ENCODE measurements around the gene KLF4. TPM values are rescaled to one million over a fixed set of nuclear protein-coding genes. Genes with fewer than 3 reads are reported as not detected.

KLF4 gene
- polyA plus RNA-seq, 1 of the 3 experiments (the other 2 are of a cell fraction), result 7.2 TPM

DNA sequence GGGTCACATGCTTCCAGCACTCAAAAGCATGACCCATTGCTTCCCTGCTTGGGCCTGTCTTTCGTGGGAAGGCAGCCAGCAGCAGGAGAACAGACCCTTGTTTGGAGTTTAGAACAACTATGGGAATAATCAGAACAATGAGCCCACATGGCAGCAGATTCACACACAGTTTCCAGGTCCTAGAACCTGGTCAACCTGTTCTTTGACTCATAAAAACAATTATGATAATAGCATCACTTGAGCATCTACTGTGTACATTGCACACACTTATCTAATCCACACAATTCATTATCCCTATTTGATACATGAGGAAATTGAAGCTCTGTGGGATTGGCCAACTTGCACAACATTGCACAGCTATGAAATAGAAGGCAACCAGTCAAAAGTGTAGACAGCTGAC, 41.7 kb downstream of the KLF4 start:
- ChIA-PET POLR2A (no interaction called here), CTCF (interaction anchor here (2.4 kb wide), 1 partner anchor 23 kb away, joined by 9 read pairs; no protein-coding TSS in a partner anchor)

More for the DNA sequence above, 41.7 kb downstream of the KLF4 start:
- DNase-seq, result no peak
- Histone ChIP-seq H3K36me3 (replicated peaks in 1 of 2; ENCODE audit: control insufficient read depth in 1 of 2, insufficient read depth in 2 of 2, low read length in 1 of 2) (no peaks in the 10 kb centered on the region), H3K4me2 (no peak overlapping the region), H2AFZ (ENCODE audit: low read depth) (no peak overlapping the region), H3F3A (replicated peaks; ENCODE audit: insufficient read depth) (no peaks in the 10 kb centered on the region), H3K9ac (no peak overlapping the region), H3K27ac (ENCODE audit: low read depth in 2 of 2, low read length in 1 of 2) (no peak overlapping the region), H3K79me2 (ENCODE audit: insufficient read depth) (no peaks in the 10 kb centered on the region), H3K9me3 (no peaks in the 10 kb centered on the region), H4K20me1 (ENCODE audit: insufficient read depth) (no peaks in the 10 kb centered on the region), H3K4me3 (ENCODE audit: low read depth in 2 of 2, low read length in 1 of 2) (no peak overlapping the region), H3K27me3 (ENCODE audit: insufficient read depth) (no peaks in the 10 kb centered on the region), H3K4me1 (ENCODE audit: control insufficient read depth in 1 of 2, insufficient read depth in 2 of 2, low read depth in 1 of 2, low read length in 1 of 2) (no peaks in the 10 kb centered on the region), H3K9me2 (no peaks in the 10 kb centered on the region)
- no peak for TF ChIP-seq MXI1 (IDR thresholded peaks at IDR 0.05; ENCODE audit: low read depth, low read length)
- no peak for TF ChIP-seq EZH2phosphoT487 (IDR thresholded peaks at IDR 0.05; ENCODE audit: borderline replicate concordance, low read depth)
- no peak for TF ChIP-seq POLR2AphosphoS5 (IDR thresholded peaks at IDR 0.05; ENCODE audit: low read depth, low read length)
- no peak for TF ChIP-seq TCF12 (IDR thresholded peaks at IDR 0.05)
- TF ChIP-seq RXRA (IDR thresholded peaks at IDR 0.05; ENCODE audit: borderline replicate concordance, low read depth), result no peak
- TF ChIP-seq GATA2 (CRISPR knock-in tag; IDR thresholded peaks at IDR 0.05), result no peak
- TF ChIP-seq, protein P1, sequence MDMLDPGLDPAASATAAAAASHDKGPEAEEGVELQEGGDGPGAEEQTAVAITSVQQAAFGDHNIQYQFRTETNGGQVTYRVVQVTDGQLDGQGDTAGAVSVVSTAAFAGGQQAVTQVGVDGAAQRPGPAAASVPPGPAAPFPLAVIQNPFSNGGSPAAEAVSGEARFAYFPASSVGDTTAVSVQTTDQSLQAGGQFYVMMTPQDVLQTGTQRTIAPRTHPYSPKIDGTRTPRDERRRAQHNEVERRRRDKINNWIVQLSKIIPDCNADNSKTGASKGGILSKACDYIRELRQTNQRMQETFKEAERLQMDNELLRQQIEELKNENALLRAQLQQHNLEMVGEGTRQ (IDR thresholded peaks at IDR 0.05; ENCODE audit: borderline replicate concordance, low read depth, low read length), result no peak
- TF ChIP-seq FOXJ3 (CRISPR knock-in tag; IDR thresholded peaks at IDR 0.05), result no peak
- TF ChIP-seq SIN3A (IDR thresholded peaks at IDR 0.05; ENCODE audit: borderline replicate concordance, low read depth, low read length), result no peak
- no peak for TF ChIP-seq FOXM1 (IDR thresholded peaks at IDR 0.05; ENCODE audit: low read depth)
- TF ChIP-seq, protein P2, sequence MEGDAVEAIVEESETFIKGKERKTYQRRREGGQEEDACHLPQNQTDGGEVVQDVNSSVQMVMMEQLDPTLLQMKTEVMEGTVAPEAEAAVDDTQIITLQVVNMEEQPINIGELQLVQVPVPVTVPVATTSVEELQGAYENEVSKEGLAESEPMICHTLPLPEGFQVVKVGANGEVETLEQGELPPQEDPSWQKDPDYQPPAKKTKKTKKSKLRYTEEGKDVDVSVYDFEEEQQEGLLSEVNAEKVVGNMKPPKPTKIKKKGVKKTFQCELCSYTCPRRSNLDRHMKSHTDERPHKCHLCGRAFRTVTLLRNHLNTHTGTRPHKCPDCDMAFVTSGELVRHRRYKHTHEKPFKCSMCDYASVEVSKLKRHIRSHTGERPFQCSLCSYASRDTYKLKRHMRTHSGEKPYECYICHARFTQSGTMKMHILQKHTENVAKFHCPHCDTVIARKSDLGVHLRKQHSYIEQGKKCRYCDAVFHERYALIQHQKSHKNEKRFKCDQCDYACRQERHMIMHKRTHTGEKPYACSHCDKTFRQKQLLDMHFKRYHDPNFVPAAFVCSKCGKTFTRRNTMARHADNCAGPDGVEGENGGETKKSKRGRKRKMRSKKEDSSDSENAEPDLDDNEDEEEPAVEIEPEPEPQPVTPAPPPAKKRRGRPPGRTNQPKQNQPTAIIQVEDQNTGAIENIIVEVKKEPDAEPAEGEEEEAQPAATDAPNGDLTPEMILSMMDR (IDR thresholded peaks at IDR 0.05), result no peak
- TF ChIP-seq, protein P3, sequence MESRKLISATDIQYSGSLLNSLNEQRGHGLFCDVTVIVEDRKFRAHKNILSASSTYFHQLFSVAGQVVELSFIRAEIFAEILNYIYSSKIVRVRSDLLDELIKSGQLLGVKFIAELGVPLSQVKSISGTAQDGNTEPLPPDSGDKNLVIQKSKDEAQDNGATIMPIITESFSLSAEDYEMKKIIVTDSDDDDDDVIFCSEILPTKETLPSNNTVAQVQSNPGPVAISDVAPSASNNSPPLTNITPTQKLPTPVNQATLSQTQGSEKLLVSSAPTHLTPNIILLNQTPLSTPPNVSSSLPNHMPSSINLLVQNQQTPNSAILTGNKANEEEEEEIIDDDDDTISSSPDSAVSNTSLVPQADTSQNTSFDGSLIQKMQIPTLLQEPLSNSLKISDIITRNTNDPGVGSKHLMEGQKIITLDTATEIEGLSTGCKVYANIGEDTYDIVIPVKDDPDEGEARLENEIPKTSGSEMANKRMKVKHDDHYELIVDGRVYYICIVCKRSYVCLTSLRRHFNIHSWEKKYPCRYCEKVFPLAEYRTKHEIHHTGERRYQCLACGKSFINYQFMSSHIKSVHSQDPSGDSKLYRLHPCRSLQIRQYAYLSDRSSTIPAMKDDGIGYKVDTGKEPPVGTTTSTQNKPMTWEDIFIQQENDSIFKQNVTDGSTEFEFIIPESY (IDR thresholded peaks at IDR 0.05; ENCODE audit: borderline replicate concordance, low read depth), result no peak
- no peak for TF ChIP-seq TAF1 (IDR thresholded peaks at IDR 0.05; ENCODE audit: borderline replicate concordance, low read depth, low read length)
- TF ChIP-seq, protein P4, sequence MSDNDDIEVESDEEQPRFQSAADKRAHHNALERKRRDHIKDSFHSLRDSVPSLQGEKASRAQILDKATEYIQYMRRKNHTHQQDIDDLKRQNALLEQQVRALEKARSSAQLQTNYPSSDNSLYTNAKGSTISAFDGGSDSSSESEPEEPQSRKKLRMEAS (IDR thresholded peaks at IDR 0.05; ENCODE audit: low read depth), result no peak
- TF ChIP-seq RFX5 (IDR thresholded peaks at IDR 0.05; ENCODE audit: low read length), result no peak
- TF ChIP-seq CHD2 (IDR thresholded peaks at IDR 0.05; ENCODE audit: low read length, partially characterized antibody), result no peak
- TF ChIP-seq NFIC (IDR thresholded peaks at IDR 0.05; ENCODE audit: borderline replicate concordance), result no peak
- TF ChIP-seq MEF2A (IDR thresholded peaks at IDR 0.05; ENCODE audit: borderline replicate concordance, low read depth), result no peak
- TF ChIP-seq, protein P5, sequence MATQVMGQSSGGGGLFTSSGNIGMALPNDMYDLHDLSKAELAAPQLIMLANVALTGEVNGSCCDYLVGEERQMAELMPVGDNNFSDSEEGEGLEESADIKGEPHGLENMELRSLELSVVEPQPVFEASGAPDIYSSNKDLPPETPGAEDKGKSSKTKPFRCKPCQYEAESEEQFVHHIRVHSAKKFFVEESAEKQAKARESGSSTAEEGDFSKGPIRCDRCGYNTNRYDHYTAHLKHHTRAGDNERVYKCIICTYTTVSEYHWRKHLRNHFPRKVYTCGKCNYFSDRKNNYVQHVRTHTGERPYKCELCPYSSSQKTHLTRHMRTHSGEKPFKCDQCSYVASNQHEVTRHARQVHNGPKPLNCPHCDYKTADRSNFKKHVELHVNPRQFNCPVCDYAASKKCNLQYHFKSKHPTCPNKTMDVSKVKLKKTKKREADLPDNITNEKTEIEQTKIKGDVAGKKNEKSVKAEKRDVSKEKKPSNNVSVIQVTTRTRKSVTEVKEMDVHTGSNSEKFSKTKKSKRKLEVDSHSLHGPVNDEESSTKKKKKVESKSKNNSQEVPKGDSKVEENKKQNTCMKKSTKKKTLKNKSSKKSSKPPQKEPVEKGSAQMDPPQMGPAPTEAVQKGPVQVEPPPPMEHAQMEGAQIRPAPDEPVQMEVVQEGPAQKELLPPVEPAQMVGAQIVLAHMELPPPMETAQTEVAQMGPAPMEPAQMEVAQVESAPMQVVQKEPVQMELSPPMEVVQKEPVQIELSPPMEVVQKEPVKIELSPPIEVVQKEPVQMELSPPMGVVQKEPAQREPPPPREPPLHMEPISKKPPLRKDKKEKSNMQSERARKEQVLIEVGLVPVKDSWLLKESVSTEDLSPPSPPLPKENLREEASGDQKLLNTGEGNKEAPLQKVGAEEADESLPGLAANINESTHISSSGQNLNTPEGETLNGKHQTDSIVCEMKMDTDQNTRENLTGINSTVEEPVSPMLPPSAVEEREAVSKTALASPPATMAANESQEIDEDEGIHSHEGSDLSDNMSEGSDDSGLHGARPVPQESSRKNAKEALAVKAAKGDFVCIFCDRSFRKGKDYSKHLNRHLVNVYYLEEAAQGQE (IDR thresholded peaks at IDR 0.05; ENCODE audit: low read depth, low read length), result no peak
- WGBS (ENCODE audit: low lambda C conversion rate), result 0% methylated on average over 1 of the region's 1 CpG
